Activated naive CD4-positive, alpha-beta T cell treated with anti-CD3 and anti-CD28 coated beads, Interleukin-2, amount 50 U/mL, for 72 hours (primary cell): Measurements from ENCODE around the gene ALG1L2. TPM values are rescaled to one million over a fixed set of nuclear protein-coding genes. Genes with fewer than 3 reads are reported as not detected.
"Not testable (repeated sequence)": the region's sequence is repeated elsewhere in the genome, so short reads cannot be mapped to it uniquely, and the experiment has no call there.

ENCODE experiments used
- ATAC-seq, 2 donors: fragments of 150-1000 bp; cut with Tn5 transposase; 2 replicates each; pipeline ENCODE4 v1.10.0; 2021; ENCODE audit warnings: mild to moderate bottlenecking in 2 of 2, moderate library complexity in 2 of 2
- DNase-seq, 2 donors: peaks; one replicate each; pipeline ENCODE4 v3.0.0; 2021 to 2022; ENCODE audit warnings: low spot score in 2 of 2
- H3K27ac Mint-ChIP-seq, 2 donors: one replicate each; pipeline ENCODE4 v1.8.0; 2022; ENCODE audit warnings: mild to moderate bottlenecking in 2 of 2, mixed read lengths in 2 of 2
- H3K36me3 Mint-ChIP-seq, 2 donors: one replicate each; pipeline ENCODE4 v1.8.0; 2022; ENCODE audit warnings: mixed read lengths in 2 of 2
- H3K9me3 Mint-ChIP-seq, 2 donors: one replicate each; pipeline ENCODE4 v1.8.0; 2022; ENCODE audit warnings: mixed read lengths in 2 of 2
- total RNA-seq, 2 donors: library from RNA; stranded (reverse); gene quantifications; one replicate each; pipeline ENCODE4 v1.2.3, GENCODE V29; 2022

Gene ALG1L2
- total RNA-seq, 2 donors from 2014 or later: 0.64 to 1.3 TPM

DNA sequence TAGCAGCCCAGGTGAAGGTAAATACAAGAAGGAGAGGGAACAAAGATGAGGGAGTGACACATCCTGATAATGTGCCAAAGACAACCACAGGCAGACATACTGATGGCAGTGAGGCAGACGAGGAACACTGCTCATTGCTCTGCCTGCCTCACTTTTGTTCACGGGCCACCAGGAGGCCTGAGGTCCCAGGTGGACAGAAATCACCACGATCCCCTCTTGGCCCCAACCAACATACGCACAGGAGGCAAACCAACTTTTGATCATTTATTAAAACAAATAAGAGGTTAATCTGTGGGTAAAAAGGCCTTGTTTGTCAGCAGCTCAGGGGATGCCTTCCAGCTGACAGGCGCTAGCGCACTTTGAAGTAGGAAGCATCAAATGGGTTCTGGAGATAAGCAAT, 4.2 kb downstream of the ALG1L2 start:
- no peak for DNase-seq
- H3K27ac Mint-ChIP-seq: peak overlapping the region in 1 of 2 donors; percentile 92
- H3K36me3 Mint-ChIP-seq: no peaks in the 10 kb centered on the region
- no peaks in the 10 kb centered on the region for H3K9me3 Mint-ChIP-seq
- ATAC-seq: no peak

DNA sequence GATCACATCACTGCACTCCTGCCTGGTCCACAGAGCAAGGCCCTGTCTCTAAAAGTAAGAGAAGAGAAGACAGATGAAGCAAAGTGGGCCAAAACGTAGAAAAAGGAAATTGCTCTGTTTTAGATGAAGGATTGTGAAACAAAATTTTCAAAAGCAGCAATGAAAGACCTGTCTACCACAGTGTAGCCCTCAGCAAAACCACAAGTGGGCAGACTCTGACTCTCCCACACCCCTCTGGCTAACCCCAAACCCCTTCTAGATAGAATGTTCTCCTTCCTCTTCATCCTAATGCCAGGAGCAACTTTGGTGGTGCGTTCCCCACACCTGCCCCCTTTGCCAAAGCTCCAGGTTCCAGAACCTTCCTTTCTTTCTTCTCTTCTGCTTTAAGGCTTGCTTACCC, 5.0 kb downstream of the ALG1L2 start:
- not testable (repeated sequence) for H3K27ac Mint-ChIP-seq, ATAC-seq, H3K9me3 Mint-ChIP-seq, DNase-seq, H3K36me3 Mint-ChIP-seq

DNA sequence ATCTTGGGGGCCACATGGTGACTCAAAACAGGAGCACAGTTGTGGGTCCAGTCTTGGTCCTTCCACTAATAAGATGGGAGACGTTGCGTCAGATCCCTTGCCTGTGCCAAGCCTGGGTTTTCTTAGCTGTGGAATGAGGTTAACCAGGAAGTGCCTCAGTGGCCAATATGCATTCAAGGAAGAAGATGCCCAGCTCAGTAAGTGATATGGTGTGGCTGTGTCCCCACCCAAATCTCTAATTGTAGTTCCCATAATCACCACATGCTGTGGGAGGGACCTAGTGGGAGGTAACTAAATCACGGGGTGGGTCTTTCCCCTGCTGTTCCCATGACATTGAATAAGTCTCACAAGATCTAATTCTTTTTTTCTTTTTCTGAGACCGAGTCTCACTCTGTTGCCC, 6.4 kb downstream of the ALG1L2 start:
- Mint-ChIP-seq H3K27ac (no peak overlapping the region), H3K9me3 (no peaks in the 10 kb centered on the region), H3K36me3 (no peaks in the 10 kb centered on the region)
- DNase-seq (no peak), ATAC-seq (no peak)

DNA sequence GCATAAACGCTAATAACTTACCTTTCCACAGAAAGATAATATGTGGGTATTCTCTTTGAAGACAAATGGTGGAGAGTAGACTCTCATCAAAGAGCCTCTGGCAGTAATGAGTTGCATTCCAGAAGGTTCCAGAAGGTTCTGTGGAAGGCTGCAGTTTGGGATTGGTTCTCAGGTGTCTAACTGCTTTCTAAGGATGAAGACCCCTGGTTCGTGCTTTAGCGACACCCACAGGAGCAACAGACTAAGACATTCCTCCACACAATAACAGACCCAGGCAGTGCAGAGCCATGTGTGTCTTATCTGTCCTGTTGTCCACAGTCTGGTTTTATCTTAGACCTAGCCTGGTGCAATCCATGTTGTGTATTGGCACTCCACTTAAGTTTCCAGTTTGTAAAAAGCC, 9.1 kb downstream of the ALG1L2 start:
- DNase-seq, H3K36me3 Mint-ChIP-seq, ATAC-seq, H3K9me3 Mint-ChIP-seq, H3K27ac Mint-ChIP-seq: not testable (repeated sequence)

DNA sequence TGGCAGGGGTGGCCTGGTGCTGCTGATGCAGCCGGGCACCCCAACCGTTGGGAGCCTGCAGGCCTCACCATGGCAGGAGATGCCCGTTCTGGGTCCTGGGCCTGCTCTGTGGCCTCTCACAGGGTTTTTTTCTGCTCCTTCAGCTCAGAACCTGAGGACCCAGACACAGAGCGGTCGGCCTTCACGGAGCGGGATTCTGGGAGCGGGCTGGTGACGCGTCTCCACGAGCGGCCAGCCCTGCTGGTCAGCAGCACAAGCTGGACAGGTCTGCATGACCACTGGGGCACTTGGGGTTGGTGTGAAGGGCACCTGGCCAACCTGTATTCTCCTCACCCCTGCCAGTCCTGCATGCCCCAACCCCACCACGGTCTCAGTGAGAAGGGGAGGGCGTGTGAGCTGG, 10.3 kb downstream of the ALG1L2 start:
- Mint-ChIP-seq H3K9me3 (no peaks in the 10 kb centered on the region), H3K36me3 (no peaks in the 10 kb centered on the region), H3K27ac (no peak overlapping the region)
- no peak for DNase-seq
- ATAC-seq: no peak

DNA sequence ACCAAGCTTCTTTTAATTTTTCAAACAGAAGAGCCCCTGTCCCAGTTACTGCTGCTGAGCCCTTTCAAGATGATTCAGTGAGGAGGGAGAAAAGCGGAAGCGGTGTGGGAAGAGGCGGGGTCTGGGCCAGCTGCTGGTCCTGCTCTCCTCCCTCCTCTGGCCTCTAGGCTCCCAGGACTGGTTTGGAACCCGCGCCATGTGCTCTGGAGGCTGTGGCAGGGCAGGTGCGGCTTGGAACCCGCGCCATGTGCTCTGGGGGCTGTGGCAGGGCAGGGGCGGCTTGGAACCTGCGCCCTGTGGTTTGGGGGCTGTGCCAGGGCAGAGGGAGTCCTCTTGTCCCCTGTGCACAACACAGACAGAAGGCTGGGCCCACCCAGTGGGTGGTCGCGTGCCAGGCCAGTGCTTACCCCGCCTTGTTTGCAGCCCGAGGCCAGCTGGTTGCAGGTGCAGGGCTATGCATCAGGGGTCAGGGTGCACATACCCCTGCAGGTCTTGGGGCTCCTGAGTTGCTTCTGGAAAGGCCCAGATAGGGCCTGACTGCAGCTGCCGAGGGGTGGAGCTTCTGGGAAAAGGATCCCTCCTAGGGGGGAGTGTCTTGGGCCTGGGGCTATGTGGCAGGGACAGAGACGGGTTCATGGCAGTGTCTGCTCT, 12.2 kb downstream of the ALG1L2 start:
- H3K36me3 Mint-ChIP-seq: no peaks in the 10 kb centered on the region
- ATAC-seq: peak in 1 of 2 donors; percentile 40

DNA sequence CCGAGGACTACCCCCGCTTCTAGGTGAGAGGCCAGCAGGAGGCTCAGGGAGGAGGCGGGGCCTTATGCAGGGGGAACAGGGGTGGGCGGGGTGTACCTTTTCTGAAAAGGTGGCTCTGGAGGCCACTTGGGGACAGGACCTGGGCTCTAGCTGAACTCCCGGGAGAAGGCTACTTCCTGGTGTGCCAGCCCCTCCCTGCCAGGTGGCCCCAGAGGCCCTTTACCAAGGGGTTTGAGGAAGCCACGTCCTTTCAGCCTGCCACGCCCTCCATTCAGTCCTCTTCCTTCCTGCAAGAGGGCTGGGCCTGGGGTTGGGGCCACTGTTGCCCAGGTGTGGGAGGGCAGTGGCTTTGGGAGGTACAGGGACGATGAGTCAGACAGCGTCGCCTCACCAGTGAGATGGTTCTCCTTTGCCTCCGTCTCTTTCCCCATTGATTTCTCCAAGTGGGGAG, 12.9 kb downstream of the ALG1L2 start:
- not testable (repeated sequence) for H3K27ac Mint-ChIP-seq, H3K9me3 Mint-ChIP-seq, H3K36me3 Mint-ChIP-seq, ATAC-seq
- DNase-seq: peak in 1 of 2 donors; percentile 36

More for the DNA sequence above, 12.2 kb downstream of the ALG1L2 start:
- Mint-ChIP-seq H3K9me3 (no peaks in the 10 kb centered on the region), H3K27ac (peak overlapping the region in 1 of 2 donors; percentile 56)
- peak in 1 of 2 donors; percentile 38 for DNase-seq

DNA sequence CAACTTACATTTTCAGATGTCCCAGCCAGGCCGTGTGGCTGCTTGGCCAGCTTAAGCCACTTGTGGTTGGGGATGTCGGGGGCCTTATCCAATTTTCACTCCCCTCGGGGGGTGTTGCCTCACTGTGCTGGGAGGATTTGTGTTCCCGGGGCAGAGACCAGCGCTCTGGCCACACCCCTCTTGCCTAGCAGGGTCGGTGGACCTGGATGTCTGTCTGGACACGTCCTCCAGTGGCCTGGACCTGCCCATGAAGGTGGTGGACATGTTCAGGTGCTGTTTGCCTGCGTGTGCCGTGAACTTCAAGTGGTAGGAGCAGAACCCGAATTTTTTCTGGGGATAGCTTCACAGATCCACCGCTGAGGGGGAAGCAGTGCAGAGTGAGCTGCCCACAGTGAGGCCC, 14.2 kb downstream of the ALG1L2 start:
- DNase-seq, H3K27ac Mint-ChIP-seq, H3K36me3 Mint-ChIP-seq, ATAC-seq, H3K9me3 Mint-ChIP-seq: not testable (repeated sequence)

DNA sequence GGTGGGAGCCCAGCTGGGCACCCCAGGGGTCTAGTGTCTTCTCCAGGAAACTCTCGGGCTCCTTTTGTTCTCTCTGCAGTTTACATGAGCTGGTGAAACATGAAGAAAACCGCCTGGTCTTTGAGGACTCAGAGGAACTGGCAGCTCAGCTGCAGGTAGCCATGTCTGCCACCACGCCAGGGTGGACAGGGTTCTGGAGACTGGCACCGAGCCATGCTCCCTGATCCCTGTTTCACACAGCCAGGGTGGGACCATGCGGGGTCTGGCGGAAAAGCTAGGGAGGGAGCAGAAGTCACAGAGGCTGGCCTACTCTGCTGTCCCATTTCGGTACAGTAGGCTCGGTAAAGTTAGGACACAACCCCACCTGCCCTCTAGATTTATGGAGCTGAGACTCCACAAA, 15.5 kb downstream of the ALG1L2 start:
- H3K36me3 Mint-ChIP-seq, H3K27ac Mint-ChIP-seq, H3K9me3 Mint-ChIP-seq, ATAC-seq, DNase-seq: not testable (repeated sequence)

DNA sequence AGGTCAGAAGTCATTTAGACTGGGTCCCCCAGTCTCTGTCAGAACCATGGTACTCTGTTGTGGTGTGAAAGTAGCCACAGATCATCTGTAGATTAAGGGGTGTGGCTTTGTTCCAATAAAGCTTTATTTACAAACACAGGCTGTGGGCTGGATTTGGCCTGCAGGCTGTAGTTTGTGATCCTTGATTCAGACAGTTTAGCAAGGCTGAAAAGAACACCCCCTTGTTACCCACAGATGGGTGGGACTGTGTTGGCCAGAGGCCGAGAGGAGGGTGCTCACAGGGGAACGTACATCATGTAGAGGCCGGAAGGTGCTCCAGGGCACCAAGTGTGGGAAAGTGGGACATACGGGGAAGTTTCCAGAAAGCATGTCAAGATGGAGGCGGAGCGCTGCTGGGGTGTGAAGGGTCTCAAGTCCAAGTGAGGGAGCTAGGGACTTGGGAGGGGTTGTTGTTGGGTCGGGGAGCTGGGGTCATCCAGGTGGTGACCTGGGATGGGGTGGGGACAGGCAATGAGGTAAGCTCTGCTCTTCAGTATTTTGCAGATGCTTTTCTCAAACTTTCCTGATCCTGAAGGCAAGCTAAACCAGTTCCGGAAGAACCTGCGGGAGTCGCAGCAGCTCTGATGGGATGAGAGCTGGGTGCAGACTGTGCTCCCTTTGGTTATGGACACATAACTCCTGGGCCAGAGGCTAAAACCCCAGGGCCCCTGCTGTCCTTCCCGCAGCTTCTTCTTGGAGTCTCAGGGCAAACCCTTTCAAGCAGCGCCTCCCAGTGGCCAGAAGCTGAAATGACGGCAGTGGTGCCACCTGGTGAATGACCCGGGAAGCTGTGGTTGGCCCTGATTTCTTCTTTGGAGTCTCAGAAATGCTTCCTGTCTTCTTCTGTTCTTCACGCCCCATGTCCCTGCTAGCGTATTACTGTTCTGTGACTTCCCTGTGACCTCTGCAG, 16.3 kb downstream of the ALG1L2 start:
- not testable (repeated sequence) for H3K9me3 Mint-ChIP-seq, H3K27ac Mint-ChIP-seq, ATAC-seq, H3K36me3 Mint-ChIP-seq
- peak; percentile 40 to 67 for DNase-seq

DNA sequence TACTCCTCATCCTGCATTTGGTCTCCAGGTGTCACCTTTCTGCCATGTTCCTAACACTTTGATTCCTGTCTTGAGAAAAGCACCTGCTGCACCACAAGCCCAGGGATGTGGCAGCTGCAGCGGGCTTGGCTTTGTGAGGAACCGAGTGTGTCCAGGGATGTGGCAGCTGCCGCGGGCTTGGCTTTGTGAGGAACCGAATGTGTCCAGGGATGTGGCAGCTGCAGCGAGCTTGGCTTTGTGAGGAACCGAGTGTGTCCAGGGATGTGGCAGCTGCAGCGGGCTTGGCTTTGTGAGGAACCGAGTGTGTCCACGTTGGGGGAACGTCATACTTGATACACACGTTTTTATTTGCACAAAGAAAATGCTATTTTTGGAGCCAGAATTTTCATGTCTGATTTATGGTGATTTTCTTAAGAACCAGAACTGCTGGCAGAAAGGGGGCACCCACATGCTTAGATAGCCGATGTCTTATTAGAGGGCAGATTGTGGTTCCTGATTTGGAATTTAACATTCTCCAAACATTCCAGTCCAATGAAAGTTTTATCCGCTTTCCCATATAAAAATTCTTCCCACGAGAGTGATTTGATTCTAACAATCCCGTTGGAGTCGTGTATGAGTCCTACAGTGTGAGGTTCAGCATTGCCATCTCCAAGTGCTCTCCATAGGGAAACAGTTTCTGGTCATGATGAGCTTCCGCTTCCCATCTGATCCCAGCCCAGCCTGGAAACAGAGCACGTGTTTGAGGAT, 17.2 kb downstream of the ALG1L2 start:
- ATAC-seq, H3K27ac Mint-ChIP-seq, H3K9me3 Mint-ChIP-seq, H3K36me3 Mint-ChIP-seq, DNase-seq: not testable (repeated sequence)

DNA sequence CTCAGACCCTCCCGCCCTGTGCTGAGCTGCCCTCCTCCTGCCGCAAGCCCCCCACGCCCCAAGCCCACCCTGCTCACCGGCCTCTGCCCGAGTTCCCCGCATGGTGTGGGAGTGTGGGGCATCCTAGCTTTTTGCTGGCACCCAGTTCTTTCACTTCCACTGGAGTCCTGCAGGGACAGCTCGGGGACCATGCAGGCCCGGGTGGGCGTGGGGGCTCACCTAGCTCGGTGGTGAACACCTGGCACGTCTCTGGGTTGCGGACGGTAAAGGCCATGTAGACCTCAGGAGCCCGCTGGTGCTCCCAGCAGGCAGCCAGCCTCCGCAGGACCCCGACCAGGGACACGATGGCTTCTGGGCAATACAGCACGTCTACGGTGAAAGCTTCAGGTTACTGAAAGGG, 20.9 kb downstream of the ALG1L2 start:
- H3K36me3 Mint-ChIP-seq, ATAC-seq, H3K9me3 Mint-ChIP-seq, DNase-seq: not testable (repeated sequence)
- H3K27ac Mint-ChIP-seq: peak overlapping the region in 1 of 2 donors; percentile 42

DNA sequence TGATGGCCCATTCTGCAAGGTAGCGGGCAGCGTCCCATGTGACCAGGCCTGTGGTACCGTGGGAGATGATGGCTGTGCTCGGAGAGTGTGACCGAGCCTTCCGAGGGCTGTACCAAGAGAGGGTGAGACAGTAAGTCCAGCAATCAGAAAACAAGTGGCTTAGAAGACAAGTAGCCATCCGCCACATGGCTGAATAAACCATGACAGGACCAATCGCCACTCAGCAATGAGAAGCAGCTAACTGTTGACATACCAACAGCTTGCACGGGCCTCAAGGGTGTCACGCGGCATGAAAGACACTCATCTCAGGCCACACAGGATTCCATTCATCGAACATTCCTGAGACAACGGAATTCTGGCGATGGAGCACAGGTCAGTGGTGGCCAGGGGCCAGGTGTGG, 22.6 kb downstream of the ALG1L2 start:
- ATAC-seq, H3K9me3 Mint-ChIP-seq, H3K36me3 Mint-ChIP-seq, H3K27ac Mint-ChIP-seq, DNase-seq: not testable (repeated sequence)

DNA sequence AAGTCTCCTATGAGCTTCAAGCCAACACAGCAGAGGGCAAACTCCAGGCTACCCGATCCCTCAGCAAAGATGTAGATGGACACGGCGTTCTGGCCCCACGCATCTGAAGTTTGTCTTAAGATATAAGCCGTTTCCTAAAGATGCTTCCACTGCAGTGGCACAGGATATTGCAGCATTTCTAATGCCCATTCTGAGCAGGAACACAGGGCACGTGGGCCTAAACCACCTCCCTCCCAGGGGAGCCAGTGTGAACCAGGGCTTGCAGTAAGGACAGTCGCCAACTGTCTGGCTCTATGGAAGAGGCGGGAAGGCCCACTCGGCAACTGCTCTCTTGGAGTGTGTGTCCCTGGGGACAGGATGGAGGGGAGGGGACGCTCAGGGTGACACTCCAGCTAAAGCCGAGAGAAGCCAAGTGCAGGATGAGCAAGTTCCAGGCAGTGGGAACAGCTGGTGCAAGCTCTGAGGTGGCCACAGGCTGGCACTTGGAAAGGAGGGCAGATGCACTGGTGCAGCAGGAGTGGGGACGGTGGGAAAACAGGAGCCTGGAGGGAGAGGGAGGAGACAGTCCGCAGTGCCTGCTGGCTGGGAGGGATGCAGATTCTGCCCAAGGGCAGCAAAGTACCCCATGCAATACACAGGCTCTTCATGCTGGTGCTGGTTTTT, 25.8 kb downstream of the ALG1L2 start:
- not testable (repeated sequence) for DNase-seq, H3K9me3 Mint-ChIP-seq, ATAC-seq, H3K27ac Mint-ChIP-seq, H3K36me3 Mint-ChIP-seq

DNA sequence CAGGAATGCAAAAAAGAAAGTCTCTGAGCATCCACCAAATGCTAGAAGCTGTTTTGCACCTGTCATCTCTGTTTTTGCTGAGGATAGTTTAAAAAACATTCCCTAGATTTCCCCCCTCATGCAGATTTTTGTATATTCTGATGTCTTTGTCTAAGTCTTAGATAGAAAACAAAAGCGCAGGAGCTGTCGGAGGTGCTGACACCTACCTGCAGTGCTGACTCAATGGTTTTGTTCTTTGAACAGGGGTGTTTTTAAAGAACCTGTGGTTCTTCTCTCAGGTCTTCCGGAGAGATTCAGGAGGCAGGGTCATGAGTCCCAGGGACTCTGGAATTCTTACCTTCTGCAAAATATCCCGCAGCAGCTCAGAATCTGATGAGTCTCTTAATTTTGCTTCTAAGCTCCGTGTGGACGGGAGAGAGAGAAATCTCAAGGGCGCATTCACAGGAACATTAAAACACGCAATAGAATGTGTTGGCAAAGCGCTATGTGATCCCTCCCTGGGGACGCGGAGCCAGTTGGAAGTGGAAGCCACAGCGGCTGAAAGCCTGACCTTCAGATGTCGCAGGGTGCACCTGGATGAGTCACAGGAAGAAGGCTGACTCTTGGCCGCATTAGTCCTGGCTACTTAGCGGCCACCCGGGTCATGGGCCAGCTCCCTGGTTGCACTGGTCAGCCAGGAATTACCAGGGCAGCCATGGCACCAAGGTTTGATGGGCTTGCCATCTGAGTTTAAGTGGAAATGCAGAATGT, 27.4 kb downstream of the ALG1L2 start:
- not testable (repeated sequence) for H3K36me3 Mint-ChIP-seq, ATAC-seq, H3K27ac Mint-ChIP-seq, H3K9me3 Mint-ChIP-seq, DNase-seq
